PC-3 (cell line): Measurements from ENCODE around the gene PDLIM7. TPM values are rescaled to one million over a fixed set of nuclear protein-coding genes. Genes with fewer than 3 reads are reported as not detected.

Experiments
- ATAC-seq: fragments of 200-7000 bp; cut with Tn5 transposase; 2 replicates; pipeline ENCODE4 v1.9.1; 2020; ENCODE audit warnings: mild to moderate bottlenecking, moderate library complexity
- BruUV-seq: library from RNA; stranded (reverse); fragments of 400-500 nt; replicated peaks from 2 replicates; lab custom pipeline; 2021; lab: Mats Ljungman, UMichigan
- CTCF ChIA-PET: fragments of 300-600 bp; sonication (Branson Sonifier 250); formaldehyde crosslinking; loops from one replicate; lab custom pipeline; 2022; ENCODE audit warnings: antibody characterized with exemption; lab: Charles Lee
- POLR2A ChIA-PET: fragments of 300-600 bp; sonication (Branson Sonifier 250); formaldehyde crosslinking; loops from one replicate; lab custom pipeline; 2022; ENCODE audit warnings: antibody characterized with exemption; ENCODE audit not compliant: unreplicated experiment; lab: Charles Lee
- DNase-seq: peaks from one replicate; pipeline ENCODE4 v3.0.0-alpha.2; 2015
- H2AFZ ChIP-seq: fragments of 300-600 bp; sonication (generic); 2 replicates; pipeline ENCODE4 v1.6.0; 2016; ENCODE audit warnings: antibody characterized with exemption, low read length
- H3F3A ChIP-seq: fragments of 300-600 bp; sonication (generic); one replicate; pipeline ENCODE4 v1.6.0; 2017; ENCODE audit warnings: antibody characterized with exemption, low read length, control low read depth, mild to moderate bottlenecking; ENCODE audit not compliant: unreplicated experiment
- H3K27ac ChIP-seq: fragments of 300-600 bp; sonication (generic); 2 replicates; pipeline ENCODE4 v1.5.1; 2016; ENCODE audit warnings: mild to moderate bottlenecking, low read length
- H3K27me3 ChIP-seq: fragments of 300-600 bp; sonication (generic); 2 replicates; pipeline ENCODE4 v1.6.1; 2016; ENCODE audit warnings: low read length, mixed read lengths
- H3K36me3 ChIP-seq: fragments of 300-600 bp; sonication (generic); 2 replicates; pipeline ENCODE4 v1.6.1; 2016; ENCODE audit warnings: low read depth, mixed run types, low read length, mixed read lengths
- H3K4me1 ChIP-seq: fragments of 300-600 bp; sonication (generic); 2 replicates; pipeline ENCODE4 v1.5.1; 2016; ENCODE audit warnings: low read length; ENCODE audit not compliant: insufficient read depth
- H3K4me2 ChIP-seq: fragments of 300-600 bp; sonication (generic); 2 replicates; pipeline ENCODE4 v1.6.0; 2016; ENCODE audit warnings: low read length
- H3K4me3 ChIP-seq: fragments of 300-600 bp; sonication (generic); 2 replicates; pipeline ENCODE4 v1.5.1; 2016; ENCODE audit warnings: mild to moderate bottlenecking, low read length, mixed read lengths
- H3K79me2 ChIP-seq: fragments of 300-600 bp; sonication (generic); 2 replicates; pipeline ENCODE4 v1.6.1; 2017; ENCODE audit warnings: low read length, mixed read lengths
- H3K9ac ChIP-seq: fragments of 300-600 bp; sonication (generic); 2 replicates; pipeline ENCODE4 v1.6.0; 2016; ENCODE audit warnings: mild to moderate bottlenecking, low read length
- H3K9me2 ChIP-seq: fragments of 300-600 bp; sonication (generic); replicated peaks from 2 replicates; pipeline ENCODE4 v1.6.1; 2016; ENCODE audit warnings: mixed run types, low read length, mixed read lengths
- H3K9me3 ChIP-seq: fragments of 300-600 bp; sonication (generic); 2 replicates; pipeline ENCODE4 v1.6.1; 2016; ENCODE audit warnings: low read length, mixed read lengths
- H4K20me1 ChIP-seq: fragments of 300-600 bp; sonication (generic); 2 replicates; pipeline ENCODE4 v1.6.1; 2016; ENCODE audit warnings: low read length, mixed read lengths
- EZH2 ChIP-seq: fragments of 300-600 bp; sonication (generic); IDR thresholded peaks from one replicate; pipeline ENCODE4 v1.6.1; 2017; ENCODE audit warnings: antibody characterized with exemption, mild to moderate bottlenecking, low read length; ENCODE audit not compliant: unreplicated experiment
- EZH2phosphoT487 ChIP-seq: fragments of 300-600 bp; sonication (generic); IDR thresholded peaks from 2 replicates; pipeline ENCODE4 v1.6.1; 2018; ENCODE audit warnings: mild to moderate bottlenecking, antibody characterized with exemption, low read length, borderline replicate concordance
- intact Hi-C: fragments of 100-400 bp; cut with micrococcal nuclease; formaldehyde crosslinking; loops from 2 replicates; pipeline ENCODE4 v1.9.0; 2023
- total RNA-seq: library from RNA; depleted of rRNA; stranded (reverse); fragments of >200 nt; gene quantifications from 2 replicates; pipeline ENCODE4 v1.2.3, GENCODE V29; 2014
- TF ChIP-seq, protein P1 (sequence below): fragments of 300-600 bp; sonication (generic); conservative IDR thresholded peaks from 2 replicates; pipeline ENCODE4 v1.5.1; 2017; ENCODE audit warnings: antibody characterized with exemption, low read depth, mild to moderate bottlenecking, low read length

PDLIM7 gene
- total RNA-seq, 1 experiment from 2014 or later: 159 TPM

DNA sequence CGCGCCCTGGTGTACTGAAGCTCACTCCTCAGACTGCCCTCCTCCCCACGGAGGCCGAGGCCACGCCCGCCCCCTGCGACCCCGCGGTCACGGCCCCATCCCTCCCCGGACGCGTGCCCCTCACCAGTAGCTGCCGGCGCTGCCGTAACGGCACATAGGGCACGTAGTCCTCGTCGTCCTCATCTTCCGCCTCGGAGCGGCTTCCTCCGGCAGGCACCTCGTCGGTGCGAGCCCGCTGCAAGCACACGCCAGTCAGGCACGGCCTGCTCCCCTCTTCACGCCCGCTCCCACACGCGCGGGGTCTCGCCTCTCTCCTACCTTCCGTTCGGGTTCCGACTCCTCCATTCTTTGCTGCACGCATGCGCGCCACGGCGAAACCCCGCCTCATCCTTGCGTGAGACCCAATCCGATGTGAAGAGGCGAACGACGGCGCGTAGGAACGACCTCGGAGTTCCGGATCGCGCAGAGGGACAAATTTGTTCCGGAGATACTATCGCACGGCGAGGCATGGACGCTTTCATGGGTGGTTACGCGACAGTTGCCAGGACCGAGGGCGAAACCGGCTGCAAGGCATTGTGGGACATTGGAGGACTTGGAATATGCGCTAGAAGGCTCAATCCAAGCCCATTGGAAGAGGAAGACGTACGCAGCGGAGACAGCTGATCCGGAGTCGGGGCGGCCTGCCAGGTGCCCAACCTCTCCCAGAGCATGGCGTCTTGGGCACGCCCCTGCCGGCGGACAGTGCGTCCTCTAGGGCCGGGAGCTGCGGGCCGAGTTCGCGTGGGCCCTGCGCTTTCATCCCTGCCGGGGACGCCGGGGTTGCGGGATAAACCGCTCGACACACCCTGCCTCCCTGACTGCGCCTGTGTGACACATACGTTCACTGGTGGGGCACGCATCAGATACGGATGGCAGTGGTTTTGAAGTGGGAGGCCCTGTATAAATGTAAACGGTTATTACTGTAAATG, 19.5 kb upstream of the PDLIM7 start, which contains the start of gene DDX41:
Gene DDX41, minus strand, starts transcription at position 361 of the 968 bp plus-strand sequence. Its CDS starts 16 bp downstream, at position 345.
- peaks cover 45% of the 10 kb centered on the region for H3K79me2 ChIP-seq
- H3F3A ChIP-seq: no peaks in the 10 kb centered on the region
- peak within 1 kb of the TSS; percentile 92 for H3K9ac ChIP-seq
- H4K20me1 ChIP-seq: no peaks in the 10 kb centered on the region
- peaks cover 37% of the 10 kb centered on the region for H3K36me3 ChIP-seq
- peak within 1 kb of the TSS; percentile 70 for H3K27ac ChIP-seq
- no peaks in the 10 kb centered on the region for H3K9me3 ChIP-seq
- DNase-seq (peak; percentile 99), ATAC-seq (peak; percentile 86)
- peak within 1 kb of the TSS; percentile 72 for H2AFZ ChIP-seq
- peak within 1 kb of the TSS; percentile 98 for H3K4me3 ChIP-seq
- H3K4me1 ChIP-seq: peaks cover 22% of the 10 kb centered on the region
- no peaks in the 10 kb centered on the region for H3K9me2 ChIP-seq
- BruUV-seq: TSS peak; percentile 73
- peak within 1 kb of the TSS; percentile 93 for H3K4me2 ChIP-seq
- intact Hi-C loops: loop anchor here (2.0 to 5.0 kb wide), 2 partner anchors 35 to 84 kb away; partner anchors contain the start of genes B4GALT7 and FAM193B
- ChIA-PET CTCF (interaction anchor here (0.6 kb wide), 1 partner anchor 44 kb away, joined by 6 read pairs; the partner anchor contains the start of gene DBN1), POLR2A (interaction anchor here (0.5 to 0.7 kb wide), 4 partner anchors 21 to 168 kb away, joined by 3 to 6 read pairs (median 4); no protein-coding TSS in a partner anchor)
- H3K27me3 ChIP-seq: no peaks in the 10 kb centered on the region
- TF ChIP-seq EZH2phosphoT487 (no peak), EZH2 (no peak)
- TF ChIP-seq, protein P1, sequence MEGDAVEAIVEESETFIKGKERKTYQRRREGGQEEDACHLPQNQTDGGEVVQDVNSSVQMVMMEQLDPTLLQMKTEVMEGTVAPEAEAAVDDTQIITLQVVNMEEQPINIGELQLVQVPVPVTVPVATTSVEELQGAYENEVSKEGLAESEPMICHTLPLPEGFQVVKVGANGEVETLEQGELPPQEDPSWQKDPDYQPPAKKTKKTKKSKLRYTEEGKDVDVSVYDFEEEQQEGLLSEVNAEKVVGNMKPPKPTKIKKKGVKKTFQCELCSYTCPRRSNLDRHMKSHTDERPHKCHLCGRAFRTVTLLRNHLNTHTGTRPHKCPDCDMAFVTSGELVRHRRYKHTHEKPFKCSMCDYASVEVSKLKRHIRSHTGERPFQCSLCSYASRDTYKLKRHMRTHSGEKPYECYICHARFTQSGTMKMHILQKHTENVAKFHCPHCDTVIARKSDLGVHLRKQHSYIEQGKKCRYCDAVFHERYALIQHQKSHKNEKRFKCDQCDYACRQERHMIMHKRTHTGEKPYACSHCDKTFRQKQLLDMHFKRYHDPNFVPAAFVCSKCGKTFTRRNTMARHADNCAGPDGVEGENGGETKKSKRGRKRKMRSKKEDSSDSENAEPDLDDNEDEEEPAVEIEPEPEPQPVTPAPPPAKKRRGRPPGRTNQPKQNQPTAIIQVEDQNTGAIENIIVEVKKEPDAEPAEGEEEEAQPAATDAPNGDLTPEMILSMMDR: no peak

DNA sequence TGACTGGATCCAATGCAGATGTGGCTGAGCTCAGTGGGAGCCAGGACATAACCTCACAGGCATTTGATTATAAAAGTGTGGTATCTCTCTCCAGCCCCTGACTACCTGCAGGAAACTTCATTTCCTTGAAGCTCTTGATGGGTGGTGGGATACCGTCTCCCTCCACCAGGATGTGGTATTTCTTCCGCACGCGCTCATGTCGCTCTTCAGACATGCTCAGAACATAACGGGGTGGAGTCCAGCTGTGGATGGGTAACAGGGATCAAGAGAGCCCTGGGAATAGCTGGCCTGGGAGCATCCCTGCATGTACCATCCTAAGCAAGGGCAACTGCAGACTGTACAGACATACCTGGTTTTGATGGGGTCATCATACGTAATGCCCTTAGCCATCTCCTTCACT, 18.2 kb upstream of the PDLIM7 start:
- intact Hi-C loops: loop anchor here (5.0 kb wide), 1 partner anchor 37 kb away; the partner anchor contains the start of gene FAM193B
- H3K36me3 ChIP-seq: peaks cover 29% of the 10 kb centered on the region
- H3K79me2 ChIP-seq: peaks cover 45% of the 10 kb centered on the region
- no TSS peak for BruUV-seq
- no peak overlapping the region for H3K27ac ChIP-seq
- ChIA-PET POLR2A (interaction anchor here (1.2 kb wide), 1 partner anchor 31 kb away, joined by 3 read pairs; no protein-coding TSS in a partner anchor), CTCF (no interaction called here)
- H3K9ac ChIP-seq: peak overlapping the region; percentile 92; the same call in 1 of the 2 replicates
- no peak for ATAC-seq
- no peaks in the 10 kb centered on the region for H3K27me3 ChIP-seq
- no peak for DNase-seq
- peak overlapping the region; percentile 93 for H3K4me2 ChIP-seq
- H4K20me1 ChIP-seq: no peaks in the 10 kb centered on the region
- peaks cover 22% of the 10 kb centered on the region for H3K4me1 ChIP-seq
- H3K9me3 ChIP-seq: no peaks in the 10 kb centered on the region
- no peaks in the 10 kb centered on the region for H3K9me2 ChIP-seq
- H2AFZ ChIP-seq: no peak overlapping the region
- TF ChIP-seq EZH2 (no peak), EZH2phosphoT487 (no peak)
- TF ChIP-seq, protein P1: no peak
- no peaks in the 10 kb centered on the region for H3F3A ChIP-seq
- H3K4me3 ChIP-seq: peak overlapping the region; percentile 98
